HG02885 (cell line): ENCODE results near the gene MYO3B.
A peak's percentile ranks its signal among the peaks of the same experiment; 100 is the strongest.

Source experiments
- ATAC-seq: cut with Tn5 transposase; IDR thresholded peaks from one replicate; pipeline ENCODE4 v1.9.1; 2021; ENCODE audit warnings: mild to moderate bottlenecking; ENCODE audit not compliant: unreplicated experiment, poor library complexity

Gene MYO3B

GRCh38 chr2:170177950-170178781, at the start of gene MYO3B:
Gene MYO3B (plus strand): TSS chr2:170178147. CDS start chr2:170178288, 141 bp downstream.
- no peak for ATAC-seq

- ATAC-seq: peak; percentile 60
Observed at GRCh38 chr2:170139276-170139967, 38.5 kb upstream of the MYO3B start.

GRCh38 chr2:170140561-170140960, 37.4 kb upstream of the MYO3B start:
- no peak for ATAC-seq

- ATAC-seq: peak; percentile 54
Observed at GRCh38 chr2:170141865-170142264, 36.1 kb upstream of the MYO3B start.

- ATAC-seq: no peak
Observed at GRCh38 chr2:170142502-170142901, 35.4 kb upstream of the MYO3B start.

GRCh38 chr2:170143045-170143717, 34.8 kb upstream of the MYO3B start:
- ATAC-seq: no peak

GRCh38 chr2:170144761-170145160, 33.2 kb upstream of the MYO3B start:
- ATAC-seq: no peak

- no peak for ATAC-seq
Observed at GRCh38 chr2:170145191-170145590, 32.8 kb upstream of the MYO3B start.

GRCh38 chr2:170145675-170146432, 32.1 kb upstream of the MYO3B start:
- ATAC-seq: no peak

GRCh38 chr2:170146784-170147183, 31.2 kb upstream of the MYO3B start:
- ATAC-seq: no peak

- ATAC-seq: no peak
Observed at GRCh38 chr2:170147576-170147975, 30.4 kb upstream of the MYO3B start.

- ATAC-seq: no peak
Observed at GRCh38 chr2:170148161-170148560, 29.8 kb upstream of the MYO3B start.

- ATAC-seq: no peak
Observed at GRCh38 chr2:170152421-170152820, 25.5 kb upstream of the MYO3B start.

GRCh38 chr2:170155022-170155722, 22.8 kb upstream of the MYO3B start:
- peak; percentile 71 for ATAC-seq

- ATAC-seq: no peak
Observed at GRCh38 chr2:170155723-170156253, 22.2 kb upstream of the MYO3B start.

GRCh38 chr2:170156592-170156991, 21.4 kb upstream of the MYO3B start:
- ATAC-seq: no peak

GRCh38 chr2:170157025-170157684, 20.8 kb upstream of the MYO3B start:
- ATAC-seq: no peak

- ATAC-seq: no peak
Observed at GRCh38 chr2:170159060-170159459, 18.9 kb upstream of the MYO3B start.
